Breast epithelium (tissue), 4 donors: ENCODE measurements around the gene MSANTD7. TPM values are rescaled to one million over a fixed set of nuclear protein-coding genes. Genes with fewer than 3 reads are reported as not detected.

ENCODE experiments used
- DNase-seq, 2 donors: peaks; one replicate each; pipeline ENCODE4 v3.0.0-alpha.2; 2019; ENCODE audit warnings: low spot score in 2 of 2
- H3K27ac ChIP-seq, 2 donors: fragments of 200-600 bp; sonication (generic) in 1 of 2; one replicate each; pipeline ENCODE4 v1.5.1; 2016 to 2019; ENCODE audit warnings: mild to moderate bottlenecking in 1 of 2
- H3K27me3 ChIP-seq, 2 donors: fragments of 200-600 bp; sonication (generic) in 1 of 2; one replicate each; pipeline versions ENCODE4 v1.5.1 to v1.6.0; 2017 to 2019; ENCODE audit warnings: control low read depth in 1 of 2, mild to moderate bottlenecking in 1 of 2
- H3K36me3 ChIP-seq: fragments of 200-600 bp; one replicate; pipeline ENCODE4 v1.5.1; 2019
- H3K4me1 ChIP-seq, 2 donors: fragments of 200-600 bp; sonication (generic); one replicate each; pipeline ENCODE4 v1.5.1; 2016 to 2019; ENCODE audit warnings: control low read depth in 1 of 2
- H3K4me3 ChIP-seq, 3 donors: fragments of 200-600 bp; sonication (generic); 1 replicate in 2 of 3; 2 replicates in 1 of 3; pipeline ENCODE4 v1.5.1; 2016 to 2019; ENCODE audit warnings: mild to moderate bottlenecking in 3 of 3, moderate library complexity in 2 of 3
- H3K9me3 ChIP-seq, 2 donors: fragments of 200-600 bp; sonication (generic) in 1 of 2; one replicate each; pipeline ENCODE4 v1.5.1; 2016 to 2019; ENCODE audit warnings: control low read depth in 1 of 2
- POLR2A ChIP-seq: fragments of 450-650 bp; IDR thresholded peaks from one replicate; pipeline ENCODE4 v1.6.1; 2016; ENCODE audit warnings: antibody characterized with exemption, mild to moderate bottlenecking, moderate library complexity
- POLR2AphosphoS5 ChIP-seq, 3 donors: sonication (generic); formaldehyde crosslinking; IDR thresholded peaks; one replicate each; pipeline ENCODE4 v1.6.1; 2017; ENCODE audit warnings: antibody characterized with exemption in 3 of 3
- intact Hi-C: fragments of 100-400 bp; cut with DNase I; formaldehyde crosslinking; loops from one replicate; pipeline ENCODE4 v1.15.1; 2023; ENCODE audit warnings: low total_unique reads
- total RNA-seq, 3 donors: library from RNA; depleted of rRNA; stranded (reverse); fragments of >200 nt; gene quantifications; one replicate each; pipeline ENCODE4 v1.1.0, GENCODE V29; 2016
- TF ChIP-seq, protein P1 (sequence below), 3 donors: fragments of 450-650 bp; IDR thresholded peaks; one replicate each; pipeline ENCODE4 v1.5.1; 2016 to 2017; ENCODE audit warnings: antibody characterized with exemption in 3 of 3, mild to moderate bottlenecking in 3 of 3, moderate library complexity in 3 of 3

MSANTD7 gene
- total RNA-seq, 3 donors from 2014 or later, result 9.6 to 14.0 (median 11.1) TPM

DNA sequence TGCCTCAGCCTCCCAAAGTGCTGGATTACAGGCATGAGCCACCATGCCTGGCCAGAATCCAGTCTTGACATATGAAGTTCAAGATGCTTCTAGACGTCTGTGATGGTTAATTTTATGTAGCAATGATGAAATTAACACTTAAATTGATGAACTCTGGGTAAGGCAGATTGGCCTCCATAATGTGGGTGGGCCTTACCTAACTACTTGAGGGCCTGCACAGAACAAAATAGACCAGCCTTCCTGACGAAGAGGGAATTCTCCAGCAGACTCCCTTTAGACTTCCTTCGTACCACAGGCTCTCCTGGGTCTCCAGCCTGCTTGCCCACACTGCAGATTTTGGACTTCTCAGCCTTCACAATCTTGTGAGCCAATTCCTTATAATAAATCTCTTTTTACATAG, 5.0 kb upstream of the MSANTD7 start:
- Histone ChIP-seq H3K9me3 (no peaks in the 10 kb centered on the region), H3K27me3 (no peaks in the 10 kb centered on the region), H3K4me3 (no peak overlapping the region), H3K27ac (no peak overlapping the region), H3K36me3 (no peaks in the 10 kb centered on the region), H3K4me1 (peaks cover 0 to 7% of the 10 kb centered on the region in 2 donors)
- no peak for DNase-seq
- TF ChIP-seq, protein P1, sequence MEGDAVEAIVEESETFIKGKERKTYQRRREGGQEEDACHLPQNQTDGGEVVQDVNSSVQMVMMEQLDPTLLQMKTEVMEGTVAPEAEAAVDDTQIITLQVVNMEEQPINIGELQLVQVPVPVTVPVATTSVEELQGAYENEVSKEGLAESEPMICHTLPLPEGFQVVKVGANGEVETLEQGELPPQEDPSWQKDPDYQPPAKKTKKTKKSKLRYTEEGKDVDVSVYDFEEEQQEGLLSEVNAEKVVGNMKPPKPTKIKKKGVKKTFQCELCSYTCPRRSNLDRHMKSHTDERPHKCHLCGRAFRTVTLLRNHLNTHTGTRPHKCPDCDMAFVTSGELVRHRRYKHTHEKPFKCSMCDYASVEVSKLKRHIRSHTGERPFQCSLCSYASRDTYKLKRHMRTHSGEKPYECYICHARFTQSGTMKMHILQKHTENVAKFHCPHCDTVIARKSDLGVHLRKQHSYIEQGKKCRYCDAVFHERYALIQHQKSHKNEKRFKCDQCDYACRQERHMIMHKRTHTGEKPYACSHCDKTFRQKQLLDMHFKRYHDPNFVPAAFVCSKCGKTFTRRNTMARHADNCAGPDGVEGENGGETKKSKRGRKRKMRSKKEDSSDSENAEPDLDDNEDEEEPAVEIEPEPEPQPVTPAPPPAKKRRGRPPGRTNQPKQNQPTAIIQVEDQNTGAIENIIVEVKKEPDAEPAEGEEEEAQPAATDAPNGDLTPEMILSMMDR (IDR thresholded peaks at IDR 0.05), result no peak
- TF ChIP-seq POLR2AphosphoS5 (IDR thresholded peaks at IDR 0.05) (no peak), POLR2A (no peak)
- intact Hi-C loops, result no loop called here

DNA sequence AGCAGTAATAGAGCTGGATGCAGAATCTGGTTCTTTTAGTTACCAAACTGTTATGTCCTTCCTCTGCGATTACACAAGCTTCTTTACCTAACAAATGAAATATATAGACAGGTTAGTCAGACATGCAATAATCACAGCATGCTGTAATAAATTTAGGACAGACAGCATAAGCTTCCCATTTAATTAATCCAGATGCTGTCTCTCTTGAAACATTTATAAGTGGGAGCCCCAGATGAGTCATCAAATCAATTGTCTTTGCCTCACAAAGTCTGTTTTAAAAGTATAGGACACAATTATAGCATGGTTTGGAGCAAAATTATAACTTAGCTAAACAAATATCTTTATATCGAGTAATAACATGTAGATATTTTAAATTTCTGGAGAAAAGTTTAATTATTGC, 1.9 kb upstream of the MSANTD7 start:
- Histone ChIP-seq H3K4me3 (no peak overlapping the region), H3K36me3 (no peaks in the 10 kb centered on the region), H3K4me1 (peaks cover 0 to 7% of the 10 kb centered on the region in 2 donors), H3K27ac (peak overlapping the region in 1 of 2 donors; percentile 96), H3K27me3 (no peaks in the 10 kb centered on the region), H3K9me3 (no peaks in the 10 kb centered on the region)
- TF ChIP-seq POLR2AphosphoS5 (IDR thresholded peaks at IDR 0.05) (no peak), POLR2A (no peak)
- TF ChIP-seq, protein P1 (IDR thresholded peaks at IDR 0.05), result no peak
- no peak for DNase-seq
- intact Hi-C loops, result no loop called here

DNA sequence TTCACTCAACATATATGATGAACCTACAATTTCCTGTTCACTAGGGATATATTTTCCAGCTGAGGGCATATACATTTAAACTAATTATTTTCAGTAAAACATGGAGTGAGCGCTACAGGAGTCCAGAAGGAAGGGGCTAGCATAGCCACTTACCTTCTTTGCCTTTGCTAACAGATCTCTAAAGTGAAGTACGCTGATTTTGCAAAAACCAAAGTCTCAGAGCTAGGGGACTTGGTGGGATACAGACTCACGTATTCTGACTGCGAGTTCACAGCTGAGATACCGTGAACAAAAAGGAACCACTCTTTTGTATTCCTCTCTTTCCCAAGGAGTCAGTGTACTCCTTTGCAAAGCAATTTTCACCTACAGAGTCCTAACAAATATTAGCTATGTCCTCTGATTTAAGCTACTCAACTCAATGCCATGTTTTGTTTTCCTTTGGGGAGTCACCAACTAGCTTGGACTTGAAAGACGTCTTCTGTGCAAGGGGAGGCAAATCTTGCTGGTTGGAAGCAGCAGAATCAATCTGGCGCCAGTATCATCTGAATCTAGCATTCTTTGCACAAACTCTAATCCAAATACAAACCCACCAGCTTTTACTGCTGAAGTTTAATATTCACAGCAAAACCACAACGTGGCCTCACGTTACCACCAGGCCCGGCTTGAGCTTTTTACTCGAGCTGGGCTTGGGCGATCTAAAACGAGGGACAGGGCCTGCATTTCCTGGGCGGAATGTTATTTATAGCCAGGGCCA, 926 bp upstream of the MSANTD7 start:
- H3K36me3 ChIP-seq, result peaks cover 5% of the 10 kb centered on the region
- intact Hi-C loops, result no loop called here
- no peaks in the 10 kb centered on the region for H3K9me3 ChIP-seq
- DNase-seq, result no peak
- no peaks in the 10 kb centered on the region for H3K27me3 ChIP-seq
- H3K27ac ChIP-seq, result peak overlapping the region; percentile 96 to 98
- H3K4me1 ChIP-seq, result peaks cover 0 to 7% of the 10 kb centered on the region in 2 donors
- TF ChIP-seq, protein P1 (IDR thresholded peaks at IDR 0.05), result no peak
- TF ChIP-seq POLR2AphosphoS5 (IDR thresholded peaks at IDR 0.05) (no peak), POLR2A (no peak)
- peak overlapping the region; percentile 94 to 99 (median 98) for H3K4me3 ChIP-seq

DNA sequence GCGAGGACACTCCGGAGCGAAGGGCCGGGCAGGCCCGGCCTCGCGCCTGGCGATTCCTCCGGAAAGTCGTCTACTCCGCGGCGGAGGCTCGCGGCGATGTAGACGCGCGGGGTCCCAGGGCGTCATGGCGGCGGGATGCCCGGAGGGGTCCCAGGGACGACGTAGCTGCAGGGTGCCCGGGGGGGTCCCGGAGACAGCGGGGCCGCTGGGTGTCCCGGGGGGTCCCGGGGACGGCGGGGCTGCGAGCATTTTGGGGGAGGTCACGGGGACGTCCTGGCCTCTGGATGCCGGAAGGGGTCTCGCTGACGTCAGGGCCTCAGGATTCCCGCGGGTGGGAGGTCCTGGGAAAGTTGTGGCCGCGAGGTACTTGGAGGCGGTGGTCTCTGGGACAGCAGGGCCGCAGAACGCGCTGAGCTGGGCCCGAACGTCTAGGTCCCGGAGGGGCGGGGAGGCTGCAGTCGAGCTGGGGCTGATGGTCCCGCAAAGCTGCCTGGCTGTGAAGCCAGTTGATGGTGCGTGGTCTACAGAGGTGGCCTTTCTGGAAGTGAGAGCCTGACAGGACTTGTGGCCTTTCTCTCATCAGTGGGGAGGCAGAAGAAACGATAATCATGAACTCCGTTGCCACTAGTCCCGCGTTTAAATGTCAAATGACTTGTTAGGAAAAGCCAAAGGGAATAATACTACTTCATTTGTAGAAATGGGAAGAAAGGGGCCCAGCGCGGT, 637 bp downstream of the MSANTD7 start:
- peaks cover 19% of the 10 kb centered on the region for H3K36me3 ChIP-seq
- peak; percentile 28 to 54 for DNase-seq
- peak overlapping the region; percentile 94 to 99 (median 98) for H3K4me3 ChIP-seq
- intact Hi-C loops, result no loop called here
- peak overlapping the region; percentile 96 to 98 for H3K27ac ChIP-seq
- no peaks in the 10 kb centered on the region for H3K9me3 ChIP-seq
- TF ChIP-seq POLR2A (no peak), POLR2AphosphoS5 (IDR thresholded peaks at IDR 0.05) (no peak)
- TF ChIP-seq, protein P1 (IDR thresholded peaks at IDR 0.05), result no peak
- peaks cover 0 to 7% of the 10 kb centered on the region in 2 donors for H3K4me1 ChIP-seq
- no peaks in the 10 kb centered on the region for H3K27me3 ChIP-seq

DNA sequence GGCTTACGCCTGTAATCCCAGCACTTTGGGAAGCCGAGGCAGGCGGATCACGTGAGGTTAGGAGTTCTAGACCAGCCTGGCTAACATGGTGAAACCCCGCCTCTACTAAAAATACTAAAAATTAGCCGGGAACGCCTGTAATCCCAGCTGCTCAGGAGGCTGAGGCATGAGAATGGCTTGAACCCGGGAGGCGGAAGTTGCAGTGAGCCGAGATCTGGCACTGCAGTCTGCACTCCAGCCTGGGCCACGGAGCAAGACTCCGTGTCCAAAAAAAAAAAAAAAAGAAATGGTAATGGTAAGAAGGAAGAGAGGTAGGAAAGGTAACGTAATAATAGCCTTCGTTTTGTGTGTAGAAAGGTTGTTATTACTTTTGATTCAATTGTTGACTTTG, 1.2 kb downstream of the MSANTD7 start:
- Histone ChIP-seq H3K27ac (peak overlapping the region; percentile 96 to 98), H3K4me1 (peaks cover 0 to 7% of the 10 kb centered on the region in 2 donors), H3K4me3 (peak overlapping the region; percentile 94 to 99 (median 98)), H3K36me3 (peaks cover 21% of the 10 kb centered on the region), H3K9me3 (no peaks in the 10 kb centered on the region), H3K27me3 (no peaks in the 10 kb centered on the region)
- no peak for DNase-seq
- intact Hi-C loops, result no loop called here
- TF ChIP-seq, protein P1 (IDR thresholded peaks at IDR 0.05), result no peak
- TF ChIP-seq POLR2A (no peak), POLR2AphosphoS5 (IDR thresholded peaks at IDR 0.05) (no peak)
